K562 (cell line): ENCODE measurements around the gene SPTBN2. TPM values are rescaled to one million over a fixed set of nuclear protein-coding genes. Genes with fewer than 3 reads are reported as not detected.

Source experiments
- ATAC-seq: fragments of 200-7000 bp; cut with Tn5 transposase; 3 replicates; pipeline ENCODE4 v1.9.1; 2020; ENCODE audit warnings: moderate library complexity
- BruUV-seq: library from RNA; stranded (reverse); fragments of 400-500 nt; replicated peaks from 2 replicates; lab custom pipeline; 2021; lab: Mats Ljungman, UMichigan
- CTCF ChIA-PET: fragments of 300-600 bp; formaldehyde crosslinking; extraction: SDS; loops from one replicate; lab custom pipeline; 2021; ENCODE audit warnings: low intra/inter-chr PET ratio; lab: Yijun Ruan, JAX
- POLR2A ChIA-PET: fragments of 300-600, 350-650 bp; sonication (Branson Sonifier 250); formaldehyde crosslinking; extraction: SDS; loops from one replicate; lab custom pipeline; 2021; ENCODE audit warnings: antibody characterized with exemption, inconsistent platforms; lab: Yijun Ruan, JAX
- DNase-seq, 4 experiments: peaks; one replicate each; pipeline versions ENCODE4 v3.0.0 to v3.0.0-alpha.2; 2011 to 2018; ENCODE audit warnings: low spot score in 3 of 4, mixed read lengths in 3 of 4; ENCODE audit errors: extremely low read depth in 1 of 4
- FAIRE-seq: peaks from 2 replicates; lab custom pipeline; 2011; peaks lifted over from hg19 to GRCh38; lab: Jason Lieb, UNC
- H2AFZ ChIP-seq: 2 replicates; pipeline ENCODE4 v1.6.0; 2011; ENCODE audit warnings: low read depth, low read length, control low read depth, inconsistent platforms
- H3K27ac ChIP-seq: fragments of 200-600 bp; 3 replicates; pipeline ENCODE4 v1.8.0; 2011; ENCODE audit warnings: low read depth, mild to moderate bottlenecking, control low read depth, inconsistent platforms, low read length, moderate library complexity, mixed read lengths; ENCODE audit errors: extremely low read depth
- H3K27me3 ChIP-seq, 2 experiments: fragments of 300-600 bp in 1 of 2; 2 replicates in 1 of 2; 3 replicates in 1 of 2; pipeline versions ENCODE4 v1.6.0 to v1.8.0; 2011; ENCODE audit warnings: inconsistent platforms in 2 of 2, low read length in 2 of 2, mild to moderate bottlenecking in 1 of 2, mixed read lengths in 1 of 2, moderate library complexity in 1 of 2; ENCODE audit not compliant: control insufficient read depth in 2 of 2, insufficient read depth in 2 of 2
- H3K36me3 ChIP-seq: fragments of 300-600 bp; 3 replicates; pipeline ENCODE4 v1.8.0; 2011; ENCODE audit warnings: mild to moderate bottlenecking, low read length, inconsistent platforms; ENCODE audit not compliant: control insufficient read depth, insufficient read depth
- H3K4me1 ChIP-seq, 2 experiments: fragments of 200-600 bp in 1 of 2; replicated peaks in 1 of 2; 2 replicates in 1 of 2; 3 replicates in 1 of 2; pipeline versions ENCODE4 v1.5.1 to v1.8.0; 2011; ENCODE audit warnings: inconsistent platforms in 2 of 2, low read length in 2 of 2, mild to moderate bottlenecking in 1 of 2, mixed read lengths in 1 of 2, moderate library complexity in 1 of 2; ENCODE audit not compliant: control insufficient read depth in 2 of 2, insufficient read depth in 2 of 2
- H3K4me2 ChIP-seq: 2 replicates; pipeline ENCODE4 v1.6.1; 2011; ENCODE audit warnings: low read length, control low read depth, inconsistent platforms, mixed read lengths; ENCODE audit not compliant: insufficient read depth
- H3K4me3 ChIP-seq: fragments of 200-600 bp; sonication (generic), shearing (Covaris generic); 2 replicates; pipeline ENCODE4 v1.5.1; 2016; ENCODE audit warnings: control low read depth, inconsistent platforms
- H3K79me2 ChIP-seq: fragments of 200-600 bp; 3 replicates; pipeline ENCODE4 v1.8.0; 2011; ENCODE audit warnings: low read length, inconsistent platforms; ENCODE audit not compliant: control insufficient read depth, insufficient read depth
- H3K9ac ChIP-seq, 2 experiments: 2 replicates each; pipeline versions ENCODE4 v1.6.0 to v1.6.1; 2011; ENCODE audit warnings: low read depth in 2 of 2, low read length in 2 of 2, control low read depth in 1 of 2, inconsistent platforms in 1 of 2, mild to moderate bottlenecking in 1 of 2, mixed read lengths in 1 of 2; ENCODE audit not compliant: insufficient read depth in 1 of 2
- H3K9me1 ChIP-seq: one replicate; pipeline ENCODE4 v1.6.0; 2011; ENCODE audit warnings: inconsistent platforms, mild to moderate bottlenecking, low read length, moderate library complexity; ENCODE audit not compliant: control insufficient read depth, insufficient read depth
- H3K9me3 ChIP-seq: replicated peaks from 2 replicates; pipeline ENCODE4 v1.5.1; 2011; ENCODE audit warnings: low read depth, low read length, inconsistent platforms; ENCODE audit not compliant: control insufficient read depth, insufficient read depth
- H4K20me1 ChIP-seq: replicated peaks from 2 replicates; pipeline ENCODE4 v1.6.1; 2011; ENCODE audit warnings: low read length, inconsistent platforms, mixed read lengths; ENCODE audit not compliant: control insufficient read depth, insufficient read depth
- HSF4 ChIP-seq: fragments of 250-450 bp; sonication (Bioruptor Pico); IDR thresholded peaks from 2 replicates; pipeline ENCODE4 v2.1.2; 2022; ENCODE audit warnings: mild to moderate bottlenecking, moderate library complexity, borderline replicate concordance
- NCOA2 ChIP-seq, 2 experiments: fragments of 450-650 bp; IDR thresholded peaks; 2 replicates each; pipeline ENCODE4 v1.6.1; 2018; ENCODE audit warnings: mild to moderate bottlenecking in 2 of 2, moderate library complexity in 1 of 2; ENCODE audit not compliant: partially characterized antibody in 2 of 2
- TARDBP ChIP-seq: fragments of 450-650 bp; IDR thresholded peaks from 2 replicates; pipeline ENCODE4 v1.6.1; 2016
- ZNF764 ChIP-seq: fragments of 250-450 bp; sonication (Bioruptor Pico); IDR thresholded peaks from 2 replicates; pipeline ENCODE4 v1.4.0; 2020; ENCODE audit warnings: low read depth, mild to moderate bottlenecking, moderate library complexity
- WGBS: fragments of 100-300 bp; shearing (Covaris generic); methylation state at CpG from one replicate; pipeline ENCODE4 v1.1.6; 2016; ENCODE audit warnings: low coverage, mixed read lengths; ENCODE audit not compliant: insufficient coverage; ENCODE audit errors: missing lambda C conversion rate; 5-methylcytosine and 5-hydroxymethylcytosine counted together
- in situ Hi-C: fragments of 300-500 bp; cut with MboI; formaldehyde crosslinking; loops from 4 replicates; pipeline ENCODE4 v1.15.0; 2018; ENCODE audit warnings: inconsistent platforms, mixed read lengths
- intact Hi-C: fragments of 100-400 bp; cut with micrococcal nuclease; formaldehyde crosslinking; loops from 2 replicates; pipeline ENCODE4 v1.14.2; 2022
- polyA plus RNA-seq, 8 experiments: library from polyadenylated mRNA; depleted of rRNA in 4 of 8; stranded (reverse) in 5 of 8; unstranded in 3 of 8; fragments of >200 nt; fragmentation: Nextera tagmentation in 2 of 8; fragmentation: Illumina TruSeq in 1 of 8; extraction: Ambion mirVana in 2 of 8; extraction: Trizol in 1 of 8; gene quantifications; 2 replicates each; pipeline versions ENCODE4 v1.2.1 to v1.2.3, GENCODE V29; 2011 to 2014; ENCODE audit warnings: inconsistent platforms in 1 of 8, missing spikeins in 1 of 8
- total RNA-seq, 7 experiments: library from RNA; depleted of rRNA in 6 of 7; stranded (reverse); fragments of >200 nt in 6 of 7; fragmentation: Illumina TruSeq in 2 of 7; extraction: Trizol in 2 of 7; gene quantifications; 2 replicates each; pipeline versions ENCODE4 v1.2.1 to v1.2.3, GENCODE V29; 2011 to 2021; ENCODE audit warnings: low replicate concordance in 1 of 7
- TF ChIP-seq, protein P1 (sequence below): fragments of 250-450 bp; sonication (Bioruptor Pico); IDR thresholded peaks from 2 replicates; pipeline ENCODE4 v1.4.0; 2020; ENCODE audit warnings: mild to moderate bottlenecking, moderate library complexity
- TF ChIP-seq, protein P2 (sequence below): fragments of 450-650 bp; formaldehyde crosslinking; IDR thresholded peaks from 2 replicates; pipeline ENCODE4 v1.4.0; 2020; ENCODE audit warnings: mild to moderate bottlenecking, mixed read lengths

The SPTBN2 gene
- total and polyA plus RNA-seq, 9 of the 15 experiments (the other 6 are each of a cell fraction or from before 2014, with no cell fraction given), result 0.38 to 56.5 (median 19.7) TPM

DNA sequence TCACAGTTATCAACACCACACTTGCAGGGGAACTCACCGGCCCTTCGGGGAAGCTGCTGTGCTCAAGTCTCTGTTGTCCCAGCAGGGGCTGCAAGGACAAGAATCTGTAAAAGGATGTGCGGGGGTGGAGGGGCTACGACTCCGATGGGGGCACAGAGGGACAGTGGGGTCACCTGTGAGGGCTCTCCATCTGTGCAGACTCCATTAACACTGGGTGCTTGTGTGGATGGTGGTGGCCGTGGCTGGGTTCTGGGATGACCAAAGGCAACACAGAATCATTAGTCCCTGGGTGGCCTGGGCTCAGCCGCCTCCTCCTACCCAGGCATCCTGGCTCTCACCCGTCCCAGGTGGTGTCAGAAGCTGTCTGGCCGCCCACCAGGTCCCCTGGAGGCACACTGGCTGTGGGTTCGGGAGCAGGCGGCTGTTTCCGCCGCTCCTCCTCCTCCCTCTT is 41.2 kb downstream of the SPTBN2 start:
- 87% methylated on average over 13 of the region's 13 CpGs for WGBS
- peaks cover 66% of the 10 kb centered on the region; the same call in 2 of the 3 replicates for H3K36me3 ChIP-seq
- no peaks in the 10 kb centered on the region for H3K9me3 ChIP-seq
- no peak for DNase-seq
- POLR2A ChIA-PET, result interaction anchor here (1.2 to 2.1 kb wide), 3 partner anchors 10 to 150 kb away, joined by 3 to 10 read pairs (median 6); partner anchors contain the start of gene RBM4B
- no peak overlapping the region for H3K27ac ChIP-seq
- no peak overlapping the region for H3K4me3 ChIP-seq
- in situ Hi-C loops, result no loop called here
- H3K9ac ChIP-seq, result no peak overlapping the region
- no peak for FAIRE-seq
- TF ChIP-seq TARDBP, result no peak
- no peak for TF ChIP-seq ZNF764
- TF ChIP-seq, protein P1, sequence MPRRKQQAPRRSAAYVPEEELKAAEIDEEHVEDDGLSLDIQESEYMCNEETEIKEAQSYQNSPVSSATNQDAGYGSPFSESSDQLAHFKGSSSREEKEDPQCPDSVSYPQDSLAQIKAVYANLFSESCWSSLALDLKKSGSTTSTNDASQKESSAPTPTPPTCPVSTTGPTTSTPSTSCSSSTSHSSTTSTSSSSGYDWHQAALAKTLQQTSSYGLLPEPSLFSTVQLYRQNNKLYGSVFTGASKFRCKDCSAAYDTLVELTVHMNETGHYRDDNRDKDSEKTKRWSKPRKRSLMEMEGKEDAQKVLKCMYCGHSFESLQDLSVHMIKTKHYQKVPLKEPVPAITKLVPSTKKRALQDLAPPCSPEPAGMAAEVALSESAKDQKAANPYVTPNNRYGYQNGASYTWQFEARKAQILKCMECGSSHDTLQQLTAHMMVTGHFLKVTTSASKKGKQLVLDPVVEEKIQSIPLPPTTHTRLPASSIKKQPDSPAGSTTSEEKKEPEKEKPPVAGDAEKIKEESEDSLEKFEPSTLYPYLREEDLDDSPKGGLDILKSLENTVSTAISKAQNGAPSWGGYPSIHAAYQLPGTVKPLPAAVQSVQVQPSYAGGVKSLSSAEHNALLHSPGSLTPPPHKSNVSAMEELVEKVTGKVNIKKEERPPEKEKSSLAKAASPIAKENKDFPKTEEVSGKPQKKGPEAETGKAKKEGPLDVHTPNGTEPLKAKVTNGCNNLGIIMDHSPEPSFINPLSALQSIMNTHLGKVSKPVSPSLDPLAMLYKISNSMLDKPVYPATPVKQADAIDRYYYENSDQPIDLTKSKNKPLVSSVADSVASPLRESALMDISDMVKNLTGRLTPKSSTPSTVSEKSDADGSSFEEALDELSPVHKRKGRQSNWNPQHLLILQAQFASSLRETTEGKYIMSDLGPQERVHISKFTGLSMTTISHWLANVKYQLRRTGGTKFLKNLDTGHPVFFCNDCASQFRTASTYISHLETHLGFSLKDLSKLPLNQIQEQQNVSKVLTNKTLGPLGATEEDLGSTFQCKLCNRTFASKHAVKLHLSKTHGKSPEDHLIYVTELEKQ, result no peak
- TF ChIP-seq HSF4 (CRISPR knock-in tag), result no peak
- no peak for TF ChIP-seq NCOA2 (IDR thresholded peaks at IDR 0.05; ENCODE audit: partially characterized antibody in 2 of 2)
- TF ChIP-seq, protein P2, sequence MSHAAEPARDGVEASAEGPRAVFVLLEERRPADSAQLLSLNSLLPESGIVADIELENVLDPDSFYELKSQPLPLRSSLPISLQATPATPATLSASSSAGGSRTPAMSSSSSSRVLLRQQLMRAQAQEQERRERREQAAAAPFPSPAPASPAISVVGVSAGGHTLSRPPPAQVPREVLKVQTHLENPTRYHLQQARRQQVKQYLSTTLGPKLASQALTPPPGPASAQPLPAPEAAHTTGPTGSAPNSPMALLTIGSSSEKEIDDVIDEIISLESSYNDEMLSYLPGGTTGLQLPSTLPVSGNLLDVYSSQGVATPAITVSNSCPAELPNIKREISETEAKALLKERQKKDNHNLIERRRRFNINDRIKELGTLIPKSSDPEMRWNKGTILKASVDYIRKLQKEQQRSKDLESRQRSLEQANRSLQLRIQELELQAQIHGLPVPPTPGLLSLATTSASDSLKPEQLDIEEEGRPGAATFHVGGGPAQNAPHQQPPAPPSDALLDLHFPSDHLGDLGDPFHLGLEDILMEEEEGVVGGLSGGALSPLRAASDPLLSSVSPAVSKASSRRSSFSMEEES (CRISPR knock-in tag), result no peak
- TF ChIP-seq, all 486 proteins: peak for 0
- Histone ChIP-seq H3K27me3 (no peaks in the 10 kb centered on the region), H3K4me2 (no peak overlapping the region), H3K4me1 (peaks cover 0 to 8% of the 10 kb centered on the region in 2 experiments; a peak in 1 of 5 replicates), H4K20me1 (no peaks in the 10 kb centered on the region), H3K9me1 (no peaks in the 10 kb centered on the region), H3K79me2 (no peaks in the 10 kb centered on the region), H2AFZ (no peak overlapping the region)
- CTCF ChIA-PET, result no interaction called here
- intact Hi-C loops, result no loop called here
- ATAC-seq, result no peak
- no TSS peak for BruUV-seq
